VCaP (cell line): ENCODE data around the gene NRP1.

Experiments
- H3K27ac ChIP-seq: fragments of 450-650 bp; 2 replicates; pipeline ENCODE4 v1.5.1; 2017
- CTCF ChIP-seq: fragments of 450-650 bp; conservative IDR thresholded peaks from 2 replicates; pipeline ENCODE4 v1.5.1; 2017; ENCODE audit warnings: mild to moderate bottlenecking, moderate library complexity

Gene NRP1

GRCh38 chr10:33136781-33137180 is 197.7 kb downstream of the NRP1 start:
- no peak overlapping the region for H3K27ac ChIP-seq
- TF ChIP-seq CTCF: no peak

GRCh38 chr10:33136271-33136670 is 198.2 kb downstream of the NRP1 start:
- H3K27ac ChIP-seq: no peak overlapping the region
- no peak for TF ChIP-seq CTCF

GRCh38 chr10:33134011-33134751 is 200.3 kb downstream of the NRP1 start:
- no peak for TF ChIP-seq CTCF
- H3K27ac ChIP-seq: no peak overlapping the region

GRCh38 chr10:33133557-33133956 is 200.9 kb downstream of the NRP1 start:
- no peak overlapping the region for H3K27ac ChIP-seq
- TF ChIP-seq CTCF: no peak

- no peak for TF ChIP-seq CTCF
- H3K27ac ChIP-seq: no peak overlapping the region
These were observed 201.8 kb downstream of the NRP1 start for GRCh38 chr10:33132626-33133025.

- no peak for TF ChIP-seq CTCF
- H3K27ac ChIP-seq: no peak overlapping the region
These were observed 204.5 kb downstream of the NRP1 start for GRCh38 chr10:33129996-33130386.

GRCh38 chr10:33129141-33129995 is 205.1 kb downstream of the NRP1 start:
- TF ChIP-seq CTCF: no peak
- H3K27ac ChIP-seq: no peak overlapping the region
